Fibroblast of the conjunctiva (primary cell): ENCODE results near the gene PACS2.

Source experiments
- DNase-seq: peaks from one replicate; pipeline ENCODE4 v3.0.0-alpha.2; 2010; ENCODE audit warnings: low read depth

Gene PACS2

DNA sequence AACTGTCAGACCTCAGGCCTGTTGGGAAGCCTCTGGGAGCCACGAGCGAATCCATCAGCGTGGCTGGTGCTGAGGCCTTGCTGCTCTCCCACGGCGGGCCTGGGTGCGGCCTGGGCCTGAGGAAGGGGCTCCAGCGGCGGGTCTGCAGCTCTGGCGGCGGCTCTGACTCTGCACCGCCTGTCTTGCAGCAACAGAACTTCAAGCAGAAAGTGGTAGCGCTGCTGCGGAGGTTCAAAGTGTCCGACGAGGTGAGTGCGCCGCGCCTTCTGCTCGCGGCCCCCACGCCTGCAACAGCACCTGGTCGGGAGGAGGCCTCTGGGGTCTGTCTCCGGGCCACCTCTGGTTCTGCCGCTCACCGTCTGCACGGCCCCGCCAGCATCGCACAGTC, 55.1 kb downstream of the PACS2 start:
- DNase-seq: no peak

GRCh38 chr14:105374389-105374788, 59.8 kb downstream of the PACS2 start:
- no peak for DNase-seq

- DNase-seq: no peak
These were observed 61.1 kb downstream of the PACS2 start for GRCh38 chr14:105375635-105376057.

- DNase-seq: no peak
These were observed 62.2 kb downstream of the PACS2 start for GRCh38 chr14:105376521-105377440.

DNA sequence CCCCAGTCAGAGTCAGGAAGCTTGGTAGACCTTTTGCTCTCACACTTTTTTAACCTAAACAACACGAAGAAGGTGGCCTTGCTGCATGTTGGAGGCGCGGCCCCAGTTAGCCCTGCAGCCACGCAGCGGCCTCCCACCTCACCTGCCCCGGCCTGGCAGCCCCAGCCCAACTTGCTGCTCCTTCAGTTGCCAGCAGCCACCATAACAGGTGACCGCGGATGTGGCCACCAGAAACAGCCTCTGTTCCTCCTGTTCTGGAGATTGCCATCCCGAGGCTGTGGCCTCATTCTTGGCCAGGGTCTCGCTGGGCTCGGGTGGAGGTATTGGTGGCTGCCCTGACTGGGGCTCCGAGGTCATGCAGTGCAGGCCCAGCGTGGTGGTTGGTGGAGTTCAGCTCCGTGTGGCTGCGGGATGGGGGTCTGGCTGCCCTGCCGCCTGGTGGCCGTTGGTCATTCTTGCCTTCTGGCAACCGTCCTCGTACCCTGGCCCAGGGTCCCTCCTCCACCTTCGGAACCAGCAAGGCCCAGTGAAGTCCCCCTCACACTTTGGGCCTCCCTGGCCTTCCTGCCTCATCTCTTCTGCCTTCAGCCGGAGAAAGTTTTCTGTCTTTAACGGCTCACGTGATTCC, 63.1 kb downstream of the PACS2 start:
- no peak for DNase-seq

- DNase-seq: no peak
These were observed 63.7 kb downstream of the PACS2 start for GRCh38 chr14:105378199-105378598.

- no peak for DNase-seq
These were observed 64.5 kb downstream of the PACS2 start for GRCh38 chr14:105378873-105379685.

DNA sequence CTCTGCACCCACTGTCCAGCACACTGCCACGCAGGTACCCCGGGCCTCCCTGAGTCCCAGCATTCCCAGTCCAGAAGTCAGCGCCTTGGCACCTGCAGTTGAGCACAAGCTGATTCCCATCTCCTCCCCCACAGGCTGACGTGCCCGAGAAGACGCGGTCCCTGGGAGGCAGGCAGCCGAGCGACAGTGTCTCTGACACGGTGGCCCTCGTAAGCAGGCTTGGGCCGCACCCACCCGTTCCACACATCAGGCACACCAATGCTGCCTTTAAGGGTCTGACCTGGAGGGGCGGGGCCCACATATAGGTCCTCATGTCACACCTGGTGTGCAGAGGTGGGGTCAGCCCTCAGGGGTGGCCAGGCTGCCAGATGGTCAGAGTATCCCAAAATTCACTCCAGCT, 65.4 kb downstream of the PACS2 start:
- no peak for DNase-seq

- DNase-seq: no peak
These were observed 66.2 kb downstream of the PACS2 start for GRCh38 chr14:105380756-105381155.

GRCh38 chr14:105381446-105382342, 67.1 kb downstream of the PACS2 start:
- DNase-seq: no peak

DNA sequence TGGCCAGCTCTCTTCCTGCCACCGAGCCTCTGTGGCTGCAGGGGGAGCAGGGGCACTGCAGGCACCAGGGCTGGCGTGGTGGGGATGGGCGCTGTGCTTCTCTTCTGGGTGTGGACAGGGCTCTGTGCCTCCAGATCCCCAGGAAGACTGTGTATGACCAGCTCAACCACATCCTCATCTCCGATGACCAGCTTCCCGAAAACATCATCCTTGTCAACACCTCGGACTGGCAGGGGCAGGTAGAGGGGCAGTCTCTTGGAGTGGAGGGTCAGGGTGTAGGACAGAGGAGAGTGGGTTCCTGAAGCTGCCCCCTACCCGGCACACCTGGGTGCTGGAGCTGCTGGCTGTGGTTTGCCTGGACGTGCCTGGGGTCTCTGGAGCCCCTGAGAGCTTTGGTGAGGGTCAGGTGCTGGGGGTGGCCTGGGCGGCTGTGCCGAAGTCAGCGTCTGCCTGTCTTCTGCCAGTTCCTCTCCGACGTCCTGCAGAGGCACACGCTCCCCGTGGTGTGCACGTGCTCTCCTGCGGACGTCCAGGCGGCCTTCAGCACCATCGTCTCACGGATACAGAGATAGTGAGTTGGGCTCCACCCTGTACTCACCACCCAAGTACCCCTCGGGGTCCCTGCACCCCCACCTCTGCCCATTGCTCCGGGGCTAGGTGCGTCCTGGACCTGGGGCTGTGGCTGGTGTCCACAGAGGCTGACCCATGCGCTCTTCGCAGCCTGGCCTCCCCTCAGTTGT, 68.0 kb downstream of the PACS2 start:
- no peak for DNase-seq

DNA sequence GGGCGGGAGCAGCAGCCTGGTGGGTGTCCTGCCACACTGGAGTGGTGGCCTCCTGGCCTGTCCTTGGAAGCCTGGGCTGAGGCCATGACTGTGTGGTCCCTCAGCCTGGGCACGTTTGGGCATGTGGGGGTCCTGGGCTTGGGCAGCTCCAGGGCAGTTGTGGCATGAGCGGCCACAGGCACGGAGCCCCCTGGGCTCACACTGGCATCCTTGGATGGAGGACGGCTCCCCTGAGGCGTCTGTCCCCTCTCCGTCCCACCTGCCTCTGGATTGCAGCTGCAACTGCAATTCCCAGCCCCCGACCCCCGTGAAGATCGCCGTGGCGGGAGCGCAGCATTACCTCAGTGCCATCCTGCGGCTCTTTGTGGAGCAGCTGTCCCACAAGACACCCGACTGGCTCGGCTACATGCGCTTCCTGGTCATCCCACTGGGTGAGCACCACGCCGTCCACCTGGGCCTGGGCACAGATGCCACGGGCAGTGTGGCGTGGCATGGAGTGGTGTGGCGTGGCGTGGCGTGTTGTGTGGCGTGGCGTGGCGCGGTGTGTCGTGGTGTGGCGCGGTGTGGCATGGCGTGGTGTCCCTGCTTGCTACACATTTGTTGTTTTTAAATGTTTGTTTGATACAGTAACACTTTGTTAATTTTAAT, 68.7 kb downstream of the PACS2 start:
- no peak for DNase-seq

DNA sequence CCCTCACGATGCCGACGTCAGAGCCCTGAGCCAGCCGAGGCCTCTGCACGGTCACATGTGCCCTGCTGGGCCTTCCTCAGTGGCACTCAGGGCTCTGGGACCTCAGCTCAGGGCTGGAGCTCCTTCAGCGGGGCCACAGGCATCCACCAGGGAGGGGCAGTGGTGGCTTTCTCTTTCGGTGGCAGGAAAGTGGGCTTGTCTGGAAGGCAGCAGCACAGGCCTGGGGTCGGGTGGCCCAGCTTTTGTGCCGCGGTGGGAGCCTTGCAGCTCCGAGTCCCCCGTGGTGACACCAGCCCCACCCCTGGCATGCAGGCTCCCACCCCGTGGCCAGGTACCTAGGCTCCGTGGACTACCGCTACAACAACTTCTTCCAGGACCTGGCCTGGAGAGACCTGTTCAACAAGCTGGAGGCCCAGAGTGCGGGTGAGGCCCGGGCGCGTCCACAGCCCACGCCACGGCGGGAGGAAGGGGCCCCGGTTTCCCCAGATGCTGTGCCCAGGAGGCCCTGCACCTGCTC, 69.6 kb downstream of the PACS2 start:
- no peak for DNase-seq

GRCh38 chr14:105384605-105385321, 70.2 kb downstream of the PACS2 start:
- no peak for DNase-seq

DNA sequence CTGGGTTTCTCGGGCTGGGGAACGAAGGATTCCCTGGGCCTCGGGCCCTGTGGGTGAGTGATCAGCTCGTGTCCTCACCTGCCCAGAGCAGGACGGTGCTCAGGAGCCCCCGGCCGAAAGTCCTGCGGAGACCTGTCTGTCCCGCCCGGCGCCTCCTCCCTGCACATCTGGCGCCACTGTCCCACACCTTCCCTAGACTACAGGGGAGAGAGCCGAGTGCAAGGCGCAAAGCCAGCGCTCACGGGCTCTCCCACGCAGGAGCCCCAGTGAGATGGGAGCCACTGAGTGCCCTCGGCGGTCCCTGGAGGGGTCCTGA, 70.7 kb downstream of the PACS2 start:
- DNase-seq: no peak

DNA sequence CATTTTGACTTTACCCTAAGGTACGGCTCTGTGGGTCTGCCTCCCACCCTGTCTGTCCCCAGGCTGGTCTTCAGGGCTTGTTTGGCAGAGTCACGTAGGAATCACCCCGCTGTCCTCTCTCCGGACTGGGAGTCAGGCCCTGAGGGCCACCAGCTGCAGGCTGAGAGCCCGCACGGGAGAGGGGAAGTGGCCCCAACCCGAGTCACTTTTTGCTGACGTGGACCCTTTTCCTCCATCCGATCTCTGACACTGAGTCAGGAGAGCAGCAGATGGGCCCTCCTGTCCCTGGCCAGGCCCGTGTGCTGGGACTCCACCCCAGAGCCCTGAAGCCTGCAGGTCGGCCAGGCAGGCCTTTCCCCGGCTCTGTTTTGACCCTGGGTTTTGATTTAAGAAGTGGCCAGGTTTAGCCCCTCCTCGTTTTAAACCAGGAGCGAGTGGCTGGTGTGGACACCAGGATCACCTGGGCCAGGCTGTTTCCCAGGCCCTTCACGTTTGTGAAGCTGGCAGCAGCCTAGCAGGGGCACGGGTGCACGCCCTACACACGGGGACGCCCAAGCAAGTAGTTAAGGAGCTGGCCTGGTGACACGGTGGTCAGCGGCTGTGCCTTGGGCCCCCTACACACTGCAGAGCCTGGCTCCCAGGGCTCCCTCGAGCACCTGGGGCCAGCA, 71.3 kb downstream of the PACS2 start:
- DNase-seq: no peak

- no peak for DNase-seq
These were observed 72.3 kb downstream of the PACS2 start for GRCh38 chr14:105386581-105387529.

DNA sequence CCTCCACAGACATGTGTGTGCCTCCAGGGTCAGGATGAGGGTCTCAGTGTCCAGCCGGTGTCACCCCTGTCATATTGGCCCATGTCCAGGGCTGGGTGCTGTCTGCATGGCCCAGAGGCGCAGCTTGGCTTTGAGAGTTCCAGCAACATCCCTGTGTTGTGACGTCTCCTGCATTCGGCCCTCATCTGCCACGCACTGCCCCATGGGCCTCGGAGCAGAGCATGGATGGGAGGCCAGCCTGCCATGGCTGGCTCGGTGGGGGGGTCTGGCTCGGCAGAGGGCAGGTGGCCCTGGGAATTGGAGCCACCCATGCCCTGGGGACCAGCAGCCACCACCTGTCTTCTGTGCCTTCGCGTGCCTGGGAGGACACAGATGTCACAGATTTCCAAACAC, 73.0 kb downstream of the PACS2 start:
- no peak for DNase-seq
